WTC11 (cell line): Measurements from ENCODE around the gene ACVR1B. TPM values are rescaled to one million over a fixed set of nuclear protein-coding genes. Genes with fewer than 3 reads are reported as not detected.
A peak's percentile ranks its signal among the peaks of the same experiment; 100 is the strongest.

Source experiments
- ATAC-seq: fragments of 200-7000 bp; cut with Tn5 transposase; 2 replicates; pipeline ENCODE4 v1.10.0; 2021; ENCODE audit warnings: mild to moderate bottlenecking, moderate library complexity
- CTCF ChIA-PET: fragments of 300-600 bp; sonication (Branson Sonifier 250); formaldehyde crosslinking; loops from one replicate; lab custom pipeline; 2021; ENCODE audit warnings: antibody characterized with exemption; lab: Charles Lee
- POLR2A ChIA-PET: fragments of 350-600 bp; sonication (Branson Sonifier 250); formaldehyde crosslinking; loops from one replicate; lab custom pipeline; 2021; ENCODE audit warnings: antibody characterized with exemption; lab: Charles Lee
- DNase-seq: peaks from one replicate; pipeline ENCODE4 v3.0.0; 2021; ENCODE audit warnings: low spot score
- H3K27ac Mint-ChIP-seq: 2 replicates; pipeline ENCODE4 v1.8.0; 2021; ENCODE audit warnings: mixed read lengths
- H3K27me3 Mint-ChIP-seq: 2 replicates; pipeline ENCODE4 v1.8.0; 2021; ENCODE audit warnings: low read depth, mild to moderate bottlenecking, moderate library complexity, mixed read lengths
- H3K36me3 Mint-ChIP-seq: 2 replicates; pipeline ENCODE4 v1.8.0; 2021; ENCODE audit warnings: mixed read lengths
- H3K4me1 Mint-ChIP-seq: 2 replicates; pipeline ENCODE4 v1.8.0; 2022; ENCODE audit warnings: mixed read lengths
- H3K4me3 Mint-ChIP-seq: 2 replicates; pipeline ENCODE4 v1.8.0; 2021; ENCODE audit warnings: mild to moderate bottlenecking, moderate library complexity, mixed read lengths
- H3K9me3 Mint-ChIP-seq: 2 replicates; pipeline ENCODE4 v1.8.0; 2021; ENCODE audit warnings: mixed read lengths
- CBFB ChIP-seq: sonication (generic); formaldehyde crosslinking; IDR thresholded peaks from 2 replicates; pipeline ENCODE4 v1.8.1; 2022; ENCODE audit warnings: mild to moderate bottlenecking, low read depth, missing genetic modification reagents
- ELF4 ChIP-seq: sonication (generic); formaldehyde crosslinking; IDR thresholded peaks from 2 replicates; pipeline ENCODE4 v1.8.1; 2022; ENCODE audit warnings: low read depth, mild to moderate bottlenecking, moderate library complexity, missing genetic modification reagents
- ESRRA ChIP-seq: sonication (generic); formaldehyde crosslinking; IDR thresholded peaks from 2 replicates; pipeline ENCODE4 v1.8.1; 2022; ENCODE audit warnings: mild to moderate bottlenecking, missing genetic modification reagents, borderline replicate concordance
- FOXP1 ChIP-seq: sonication (generic); formaldehyde crosslinking; IDR thresholded peaks from 2 replicates; pipeline ENCODE4 v1.8.0; 2022; ENCODE audit warnings: missing genetic modification reagents, mild to moderate bottlenecking, moderate library complexity, borderline replicate concordance
- NFYB ChIP-seq: sonication (generic); formaldehyde crosslinking; conservative IDR thresholded peaks from 2 replicates; pipeline ENCODE4 v1.8.0; 2022; ENCODE audit warnings: low read depth, missing genetic modification reagents
- OVOL2 ChIP-seq: fragments of 250-450 bp; sonication (Bioruptor Pico); IDR thresholded peaks from 2 replicates; pipeline ENCODE4 v1.9.0; 2021; ENCODE audit warnings: mild to moderate bottlenecking, borderline replicate concordance
- PRRX2 ChIP-seq: fragments of 250-450 bp; sonication (Bioruptor Pico); IDR thresholded peaks from 2 replicates; pipeline ENCODE4 v1.8.0; 2021; ENCODE audit warnings: mild to moderate bottlenecking
- RORB ChIP-seq: fragments of 250-450 bp; sonication (Bioruptor Pico); IDR thresholded peaks from 2 replicates; pipeline ENCODE4 v1.9.0; 2021; ENCODE audit warnings: mild to moderate bottlenecking
- SMAD3 ChIP-seq: sonication (generic); formaldehyde crosslinking; IDR thresholded peaks from 2 replicates; pipeline ENCODE4 v1.8.0; 2022; ENCODE audit warnings: missing genetic modification reagents, mild to moderate bottlenecking, borderline replicate concordance
- STAT6 ChIP-seq: sonication (generic); formaldehyde crosslinking; conservative IDR thresholded peaks from 2 replicates; pipeline ENCODE4 v1.8.1; 2023; ENCODE audit warnings: mild to moderate bottlenecking, low read depth, missing genetic modification reagents, moderate library complexity
- ZNF396 ChIP-seq: fragments of 250-450 bp; sonication (Bioruptor Pico); IDR thresholded peaks from 2 replicates; pipeline ENCODE4 v1.8.0; 2021; ENCODE audit warnings: mild to moderate bottlenecking, moderate library complexity, borderline replicate concordance
- total RNA-seq: library from RNA; stranded (reverse); gene quantifications from 3 replicates; pipeline ENCODE4 v1.2.3, GENCODE V29; 2021
- TF ChIP-seq, protein P1 (sequence below): fragments of 250-450 bp; sonication (Bioruptor Pico); IDR thresholded peaks from 2 replicates; pipeline ENCODE4 v1.9.0; 2021; ENCODE audit warnings: mild to moderate bottlenecking, borderline replicate concordance
- TF ChIP-seq, protein P2 (sequence below): sonication (generic); formaldehyde crosslinking; IDR thresholded peaks from 2 replicates; pipeline ENCODE4 v1.8.1; 2022; ENCODE audit warnings: missing genetic modification reagents, borderline replicate concordance
- TF ChIP-seq, protein P3 (sequence below): fragments of 250-450 bp; sonication (Bioruptor Pico); IDR thresholded peaks from 2 replicates; pipeline ENCODE4 v1.9.0; 2021; ENCODE audit warnings: mild to moderate bottlenecking

The ACVR1B gene
- total RNA-seq, 1 experiment from 2014 or later = 24.1 TPM

DNA sequence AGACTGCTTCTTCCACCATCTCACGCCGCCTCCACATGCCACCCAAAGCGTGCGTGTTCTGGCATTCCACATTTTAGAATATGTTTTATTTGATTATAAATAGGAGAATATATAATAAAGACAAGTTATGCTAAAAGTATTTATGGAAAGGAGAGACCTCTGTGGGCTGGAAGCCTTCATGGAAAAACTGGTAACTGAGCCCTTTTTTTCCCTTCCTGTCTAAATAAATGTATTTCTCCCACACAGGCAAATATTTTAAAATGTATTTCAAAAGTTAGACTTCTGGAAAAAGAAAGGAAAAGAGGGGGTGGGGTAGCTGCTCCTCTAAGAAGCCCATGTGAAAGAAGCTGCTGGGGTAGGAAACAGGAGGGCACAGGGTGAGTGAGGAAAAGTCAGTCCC, 83.7 kb downstream of the ACVR1B start:
- CTCF ChIA-PET = interaction anchor here (0.9 to 7.1 kb wide), 2 partner anchors 10 to 85 kb away, joined by 3 to 130 read pairs; no protein-coding TSS in a partner anchor
- ATAC-seq (no peak), DNase-seq (no peak)
- H3K4me3 Mint-ChIP-seq = no peak overlapping the region
- H3K27me3 Mint-ChIP-seq = peaks cover 54% of the 10 kb centered on the region
- H3K9me3 Mint-ChIP-seq = no peaks in the 10 kb centered on the region
- H3K4me1 Mint-ChIP-seq = peaks cover 32% of the 10 kb centered on the region
- no peak overlapping the region for H3K27ac Mint-ChIP-seq
- no peaks in the 10 kb centered on the region for H3K36me3 Mint-ChIP-seq
- POLR2A ChIA-PET = no interaction called here
- TF ChIP-seq FOXP1 = no peak

DNA sequence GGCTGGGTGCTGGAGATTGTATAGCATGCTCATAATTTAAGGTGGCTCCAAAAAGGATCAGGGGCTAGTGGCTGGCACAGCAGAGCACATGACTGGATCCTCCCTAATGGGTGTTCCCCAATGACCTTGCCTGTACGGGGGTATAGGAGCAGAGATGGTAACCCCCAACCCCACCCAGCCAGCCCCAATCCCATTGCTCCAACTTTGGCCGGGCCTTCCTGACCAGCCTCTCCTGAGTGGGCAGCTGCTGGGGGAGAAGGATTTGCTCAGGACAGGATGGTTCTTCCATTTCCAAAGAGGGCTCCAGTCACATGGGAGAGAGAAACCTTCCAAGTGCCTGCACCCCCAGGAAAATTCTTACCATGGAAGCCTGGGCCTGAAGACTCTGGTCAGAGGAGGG, 84.4 kb downstream of the ACVR1B start:
- TF ChIP-seq NFYB (CRISPR knock-in tag) (no peak), CBFB (no peak), OVOL2 (CRISPR knock-in tag) (no peak), RORB (CRISPR knock-in tag) (no peak), ZNF396 (CRISPR knock-in tag) (no peak), ELF4 (CRISPR knock-in tag) (no peak), ESRRA (CRISPR knock-in tag) (no peak), SMAD3 (CRISPR knock-in tag) (no peak), PRRX2 (CRISPR knock-in tag) (no peak), STAT6 (CRISPR knock-in tag) (no peak)
- TF ChIP-seq, protein P1, sequence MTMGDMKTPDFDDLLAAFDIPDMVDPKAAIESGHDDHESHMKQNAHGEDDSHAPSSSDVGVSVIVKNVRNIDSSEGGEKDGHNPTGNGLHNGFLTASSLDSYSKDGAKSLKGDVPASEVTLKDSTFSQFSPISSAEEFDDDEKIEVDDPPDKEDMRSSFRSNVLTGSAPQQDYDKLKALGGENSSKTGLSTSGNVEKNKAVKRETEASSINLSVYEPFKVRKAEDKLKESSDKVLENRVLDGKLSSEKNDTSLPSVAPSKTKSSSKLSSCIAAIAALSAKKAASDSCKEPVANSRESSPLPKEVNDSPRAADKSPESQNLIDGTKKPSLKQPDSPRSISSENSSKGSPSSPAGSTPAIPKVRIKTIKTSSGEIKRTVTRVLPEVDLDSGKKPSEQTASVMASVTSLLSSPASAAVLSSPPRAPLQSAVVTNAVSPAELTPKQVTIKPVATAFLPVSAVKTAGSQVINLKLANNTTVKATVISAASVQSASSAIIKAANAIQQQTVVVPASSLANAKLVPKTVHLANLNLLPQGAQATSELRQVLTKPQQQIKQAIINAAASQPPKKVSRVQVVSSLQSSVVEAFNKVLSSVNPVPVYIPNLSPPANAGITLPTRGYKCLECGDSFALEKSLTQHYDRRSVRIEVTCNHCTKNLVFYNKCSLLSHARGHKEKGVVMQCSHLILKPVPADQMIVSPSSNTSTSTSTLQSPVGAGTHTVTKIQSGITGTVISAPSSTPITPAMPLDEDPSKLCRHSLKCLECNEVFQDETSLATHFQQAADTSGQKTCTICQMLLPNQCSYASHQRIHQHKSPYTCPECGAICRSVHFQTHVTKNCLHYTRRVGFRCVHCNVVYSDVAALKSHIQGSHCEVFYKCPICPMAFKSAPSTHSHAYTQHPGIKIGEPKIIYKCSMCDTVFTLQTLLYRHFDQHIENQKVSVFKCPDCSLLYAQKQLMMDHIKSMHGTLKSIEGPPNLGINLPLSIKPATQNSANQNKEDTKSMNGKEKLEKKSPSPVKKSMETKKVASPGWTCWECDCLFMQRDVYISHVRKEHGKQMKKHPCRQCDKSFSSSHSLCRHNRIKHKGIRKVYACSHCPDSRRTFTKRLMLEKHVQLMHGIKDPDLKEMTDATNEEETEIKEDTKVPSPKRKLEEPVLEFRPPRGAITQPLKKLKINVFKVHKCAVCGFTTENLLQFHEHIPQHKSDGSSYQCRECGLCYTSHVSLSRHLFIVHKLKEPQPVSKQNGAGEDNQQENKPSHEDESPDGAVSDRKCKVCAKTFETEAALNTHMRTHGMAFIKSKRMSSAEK (CRISPR knock-in tag) = no peak
- TF ChIP-seq, protein P2, sequence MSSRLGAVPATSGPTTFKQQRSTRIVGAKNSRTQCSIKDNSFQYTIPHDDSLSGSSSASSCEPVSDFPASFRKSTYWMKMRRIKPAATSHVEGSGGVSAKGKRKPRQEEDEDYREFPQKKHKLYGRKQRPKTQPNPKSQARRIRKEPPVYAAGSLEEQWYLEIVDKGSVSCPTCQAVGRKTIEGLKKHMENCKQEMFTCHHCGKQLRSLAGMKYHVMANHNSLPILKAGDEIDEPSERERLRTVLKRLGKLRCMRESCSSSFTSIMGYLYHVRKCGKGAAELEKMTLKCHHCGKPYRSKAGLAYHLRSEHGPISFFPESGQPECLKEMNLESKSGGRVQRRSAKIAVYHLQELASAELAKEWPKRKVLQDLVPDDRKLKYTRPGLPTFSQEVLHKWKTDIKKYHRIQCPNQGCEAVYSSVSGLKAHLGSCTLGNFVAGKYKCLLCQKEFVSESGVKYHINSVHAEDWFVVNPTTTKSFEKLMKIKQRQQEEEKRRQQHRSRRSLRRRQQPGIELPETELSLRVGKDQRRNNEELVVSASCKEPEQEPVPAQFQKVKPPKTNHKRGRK (CRISPR knock-in tag) = no peak
- TF ChIP-seq, protein P3, sequence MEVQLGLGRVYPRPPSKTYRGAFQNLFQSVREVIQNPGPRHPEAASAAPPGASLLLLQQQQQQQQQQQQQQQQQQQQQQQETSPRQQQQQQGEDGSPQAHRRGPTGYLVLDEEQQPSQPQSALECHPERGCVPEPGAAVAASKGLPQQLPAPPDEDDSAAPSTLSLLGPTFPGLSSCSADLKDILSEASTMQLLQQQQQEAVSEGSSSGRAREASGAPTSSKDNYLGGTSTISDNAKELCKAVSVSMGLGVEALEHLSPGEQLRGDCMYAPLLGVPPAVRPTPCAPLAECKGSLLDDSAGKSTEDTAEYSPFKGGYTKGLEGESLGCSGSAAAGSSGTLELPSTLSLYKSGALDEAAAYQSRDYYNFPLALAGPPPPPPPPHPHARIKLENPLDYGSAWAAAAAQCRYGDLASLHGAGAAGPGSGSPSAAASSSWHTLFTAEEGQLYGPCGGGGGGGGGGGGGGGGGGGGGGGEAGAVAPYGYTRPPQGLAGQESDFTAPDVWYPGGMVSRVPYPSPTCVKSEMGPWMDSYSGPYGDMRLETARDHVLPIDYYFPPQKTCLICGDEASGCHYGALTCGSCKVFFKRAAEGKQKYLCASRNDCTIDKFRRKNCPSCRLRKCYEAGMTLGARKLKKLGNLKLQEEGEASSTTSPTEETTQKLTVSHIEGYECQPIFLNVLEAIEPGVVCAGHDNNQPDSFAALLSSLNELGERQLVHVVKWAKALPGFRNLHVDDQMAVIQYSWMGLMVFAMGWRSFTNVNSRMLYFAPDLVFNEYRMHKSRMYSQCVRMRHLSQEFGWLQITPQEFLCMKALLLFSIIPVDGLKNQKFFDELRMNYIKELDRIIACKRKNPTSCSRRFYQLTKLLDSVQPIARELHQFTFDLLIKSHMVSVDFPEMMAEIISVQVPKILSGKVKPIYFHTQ (CRISPR knock-in tag) = no peak
- Mint-ChIP-seq H3K27me3 (peaks cover 54% of the 10 kb centered on the region), H3K36me3 (no peaks in the 10 kb centered on the region), H3K27ac (no peak overlapping the region), H3K4me3 (peak overlapping the region; percentile 61), H3K9me3 (no peaks in the 10 kb centered on the region), H3K4me1 (peaks cover 32% of the 10 kb centered on the region)
- ChIA-PET POLR2A (interaction anchor here (2.7 kb wide), 1 partner anchor 15 kb away, joined by 11 read pairs; the partner anchor contains the start of gene NR4A1), CTCF (interaction anchor here (7.1 kb wide), 1 partner anchor 11 kb away, joined by 130 read pairs; no protein-coding TSS in a partner anchor)
- DNase-seq (no peak), ATAC-seq (no peak)
